ENCODE measurements around the gene ARL15.

DNA sequence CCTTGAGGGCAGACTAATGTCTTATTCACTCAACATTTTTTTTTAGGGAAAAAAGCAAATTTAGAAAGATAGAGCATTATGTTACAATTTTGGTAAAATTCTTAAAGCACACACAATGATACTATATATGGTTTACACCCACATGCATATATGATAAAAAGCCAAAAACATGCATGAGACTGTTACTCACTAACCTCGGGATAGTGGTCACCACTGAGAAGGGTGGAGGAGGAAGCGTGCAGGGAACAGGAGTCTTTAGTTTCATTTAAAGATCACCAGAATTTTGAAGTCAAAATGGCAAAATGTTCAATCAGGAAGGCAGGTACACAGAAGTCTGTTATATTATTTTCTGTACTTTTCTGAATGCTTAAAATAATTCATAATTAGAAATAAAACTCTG, 9.2 kb downstream of the ARL15 start:
- no peak for TF ChIP-seq CTCF (IDR thresholded peaks at IDR 0.05)
- TF ChIP-seq POLR2A (IDR thresholded peaks at IDR 0.05): no peak
